ENCODE results near the gene PITPNM3.
A peak's percentile ranks its signal among the peaks of the same experiment; 100 is the strongest.

The PITPNM3 gene

GRCh38 chr17:6476076-6476809 lies 80.1 kb downstream of the PITPNM3 start:
- DNase-seq = no peak

GRCh38 chr17:6475411-6475810 lies 80.9 kb downstream of the PITPNM3 start:
- DNase-seq = no peak

- DNase-seq = no peak
These were observed 81.4 kb downstream of the PITPNM3 start for GRCh38 chr17:6474906-6475305.

GRCh38 chr17:6474376-6474775 lies 82.0 kb downstream of the PITPNM3 start:
- no peak for DNase-seq

- DNase-seq = peak; percentile 83
These were observed 83.1 kb downstream of the PITPNM3 start for GRCh38 chr17:6473128-6473767.

GRCh38 chr17:6472517-6472916 lies 83.8 kb downstream of the PITPNM3 start:
- DNase-seq = no peak

- peak; percentile 16 for DNase-seq
These were observed 84.6 kb downstream of the PITPNM3 start for GRCh38 chr17:6471531-6472465.

GRCh38 chr17:6470751-6471521 lies 85.4 kb downstream of the PITPNM3 start:
- peak; percentile 9 for DNase-seq

GRCh38 chr17:6470146-6470718 lies 86.1 kb downstream of the PITPNM3 start:
- no peak for DNase-seq

- DNase-seq = no peak
These were observed 88.1 kb downstream of the PITPNM3 start for GRCh38 chr17:6468051-6468790.

GRCh38 chr17:6467567-6467966 lies 88.8 kb downstream of the PITPNM3 start:
- DNase-seq = no peak

- no peak for DNase-seq
These were observed 91.0 kb downstream of the PITPNM3 start for GRCh38 chr17:6465206-6466003.

- no peak for DNase-seq
These were observed 91.8 kb downstream of the PITPNM3 start for GRCh38 chr17:6464446-6465041.

GRCh38 chr17:6463616-6464445 lies 92.5 kb downstream of the PITPNM3 start:
- DNase-seq = no peak

GRCh38 chr17:6462692-6463091 lies 93.7 kb downstream of the PITPNM3 start:
- DNase-seq = no peak

- no peak for DNase-seq
These were observed 94.4 kb downstream of the PITPNM3 start for GRCh38 chr17:6461792-6462524.

- DNase-seq = no peak
These were observed 95.1 kb downstream of the PITPNM3 start for GRCh38 chr17:6461246-6461645.

GRCh38 chr17:6460531-6461161 lies 95.7 kb downstream of the PITPNM3 start:
- DNase-seq = no peak

Measured in suppressor macrophage treated with lipopolysaccharide for 4 hours (primary cell).